Esophagus muscularis mucosa (tissue), 3 donors: Measurements from ENCODE around the gene HDAC4.

Experiments
- POLR2A ChIP-seq: fragments of 450-650 bp; IDR thresholded peaks from one replicate; pipeline ENCODE4 v1.6.1; 2017; ENCODE audit warnings: antibody characterized with exemption, moderate library complexity, mild to moderate bottlenecking, low read depth
- TF ChIP-seq, protein P1 (sequence below), 3 experiments: fragments of 200-600 bp in 2 of 3; fragments of 450-650 bp in 1 of 3; sonication (generic) in 2 of 3; IDR thresholded peaks; one replicate each; pipeline ENCODE4 v1.5.1; 2017 to 2019; ENCODE audit warnings: antibody characterized with exemption in 3 of 3, mild to moderate bottlenecking in 2 of 3, moderate library complexity in 1 of 3

DNA sequence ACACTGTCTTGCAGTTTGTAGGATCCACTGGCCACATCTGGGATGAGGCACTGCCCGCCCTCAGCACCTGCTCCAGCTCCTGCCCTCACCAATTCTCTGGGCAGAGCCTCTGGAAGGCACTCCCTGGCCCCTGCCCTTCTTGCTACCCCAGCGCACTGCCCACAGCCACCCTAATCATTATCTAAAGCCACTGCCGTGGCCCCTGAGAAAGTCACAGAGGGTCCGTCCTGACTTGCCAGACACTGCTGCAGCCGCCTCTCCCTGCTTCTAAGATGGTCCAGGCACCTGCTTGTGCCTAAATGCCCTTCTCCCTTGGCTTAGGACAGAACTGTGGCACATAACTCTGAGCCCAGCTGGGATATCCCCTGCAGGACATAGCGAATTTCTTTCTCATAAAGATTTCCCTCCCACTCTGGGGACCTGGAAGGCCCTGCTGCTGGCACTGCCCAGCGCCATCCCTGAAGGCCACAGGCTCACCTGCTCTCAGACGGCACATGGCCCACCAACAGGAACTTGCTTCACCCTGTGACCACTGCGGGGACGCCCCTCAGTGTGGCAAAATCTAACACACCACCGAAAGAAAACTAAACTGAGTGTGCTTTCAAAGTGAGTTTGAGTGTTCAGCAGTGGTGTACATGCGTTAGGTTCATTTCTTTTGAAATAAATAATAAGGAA lies 244.9 kb downstream of the HDAC4 start:
- TF ChIP-seq, protein P1, sequence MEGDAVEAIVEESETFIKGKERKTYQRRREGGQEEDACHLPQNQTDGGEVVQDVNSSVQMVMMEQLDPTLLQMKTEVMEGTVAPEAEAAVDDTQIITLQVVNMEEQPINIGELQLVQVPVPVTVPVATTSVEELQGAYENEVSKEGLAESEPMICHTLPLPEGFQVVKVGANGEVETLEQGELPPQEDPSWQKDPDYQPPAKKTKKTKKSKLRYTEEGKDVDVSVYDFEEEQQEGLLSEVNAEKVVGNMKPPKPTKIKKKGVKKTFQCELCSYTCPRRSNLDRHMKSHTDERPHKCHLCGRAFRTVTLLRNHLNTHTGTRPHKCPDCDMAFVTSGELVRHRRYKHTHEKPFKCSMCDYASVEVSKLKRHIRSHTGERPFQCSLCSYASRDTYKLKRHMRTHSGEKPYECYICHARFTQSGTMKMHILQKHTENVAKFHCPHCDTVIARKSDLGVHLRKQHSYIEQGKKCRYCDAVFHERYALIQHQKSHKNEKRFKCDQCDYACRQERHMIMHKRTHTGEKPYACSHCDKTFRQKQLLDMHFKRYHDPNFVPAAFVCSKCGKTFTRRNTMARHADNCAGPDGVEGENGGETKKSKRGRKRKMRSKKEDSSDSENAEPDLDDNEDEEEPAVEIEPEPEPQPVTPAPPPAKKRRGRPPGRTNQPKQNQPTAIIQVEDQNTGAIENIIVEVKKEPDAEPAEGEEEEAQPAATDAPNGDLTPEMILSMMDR (IDR thresholded peaks at IDR 0.05): no peak
- no peak for TF ChIP-seq POLR2A
